Panc1 (cell line): ENCODE data around the gene DCAF11. TPM values are rescaled to one million over a fixed set of nuclear protein-coding genes. Genes with fewer than 3 reads are reported as not detected.

Experiments used
- ATAC-seq: fragments of 200-7000 bp; cut with Tn5 transposase; 2 replicates; pipeline ENCODE4 v1.9.1; 2020; ENCODE audit warnings: mild to moderate bottlenecking, moderate library complexity
- BruUV-seq: library from RNA; stranded (reverse); fragments of 400-500 nt; replicated peaks from 2 replicates; lab custom pipeline; 2021; lab: Mats Ljungman, UMichigan
- CTCF ChIA-PET: fragments of 300-600 bp; sonication (Branson Sonifier 250); formaldehyde crosslinking; loops from one replicate; lab custom pipeline; 2022; ENCODE audit warnings: antibody characterized with exemption; lab: Charles Lee
- POLR2A ChIA-PET: fragments of 300-600 bp; sonication (Branson Sonifier 250); formaldehyde crosslinking; loops from one replicate; lab custom pipeline; 2022; ENCODE audit warnings: antibody characterized with exemption; lab: Charles Lee
- DNase-seq: peaks from one replicate; pipeline ENCODE4 v3.0.0-alpha.2; 2010; ENCODE audit warnings: low read depth, low spot score
- H3K27ac ChIP-seq: 2 replicates; pipeline ENCODE4 v1.5.1; 2011; ENCODE audit warnings: mild to moderate bottlenecking, low read length, inconsistent platforms
- H3K27me3 ChIP-seq: fragments of 200-500 bp; sonication (Bioruptor generic); 2 replicates; pipeline ENCODE4 v1.6.0; 2014; ENCODE audit warnings: low read length, inconsistent platforms; ENCODE audit not compliant: control insufficient read depth, insufficient read depth
- H3K36me3 ChIP-seq: fragments of 200-500 bp; sonication (Bioruptor generic); 2 replicates; pipeline ENCODE4 v1.5.1; 2014; ENCODE audit warnings: inconsistent platforms, mild to moderate bottlenecking, low read length, moderate library complexity; ENCODE audit not compliant: control insufficient read depth, insufficient read depth
- H3K4me1 ChIP-seq: 2 replicates; pipeline ENCODE4 v1.5.1; 2011; ENCODE audit warnings: inconsistent platforms, mild to moderate bottlenecking, low read length, moderate library complexity; ENCODE audit not compliant: control insufficient read depth, insufficient read depth
- H3K4me3 ChIP-seq, 2 experiments: 2 replicates each; pipeline ENCODE4 v1.5.1; 2011 to 2012; ENCODE audit warnings: low read depth in 2 of 2, low read length in 2 of 2, mild to moderate bottlenecking in 2 of 2, inconsistent platforms in 1 of 2, moderate library complexity in 1 of 2
- H3K9me3 ChIP-seq: fragments of 200-500 bp; sonication (Bioruptor generic); 2 replicates; pipeline ENCODE4 v1.5.1; 2014; ENCODE audit warnings: low read depth, mild to moderate bottlenecking, inconsistent platforms, low read length, moderate library complexity; ENCODE audit not compliant: control insufficient read depth, insufficient read depth
- POLR2AphosphoS5 ChIP-seq: IDR thresholded peaks from 2 replicates; pipeline ENCODE4 v1.6.1; 2012; ENCODE audit warnings: mild to moderate bottlenecking, low read depth, low read length, moderate library complexity
- REST ChIP-seq, 2 experiments: IDR thresholded peaks; 2 replicates each; pipeline ENCODE4 v1.6.1; 2011 to 2012; ENCODE audit warnings: low read depth in 2 of 2, control low read depth in 1 of 2, low read length in 1 of 2, mild to moderate bottlenecking in 1 of 2, moderate library complexity in 1 of 2; ENCODE audit not compliant: insufficient read depth in 1 of 2
- SIN3A ChIP-seq: IDR thresholded peaks from 2 replicates; pipeline ENCODE4 v1.6.1; 2012; ENCODE audit warnings: low read depth, mild to moderate bottlenecking, low read length, moderate library complexity, borderline replicate concordance; ENCODE audit not compliant: insufficient read depth
- in situ Hi-C: cut with HindIII; loops from 2 replicates; pipeline ENCODE4 v1.10.0; 2016; ENCODE audit warnings: low sequenced_read_pairs, low pct_unique_long_range_greater_than_20kb
- intact Hi-C: fragments of 100-400 bp; cut with micrococcal nuclease; formaldehyde crosslinking; loops from one replicate; pipeline ENCODE4 v1.10.0; 2022; ENCODE audit not compliant: unreplicated experiment
- total RNA-seq: library from RNA; stranded (reverse); gene quantifications from one replicate; pipeline ENCODE4 v1.2.1, GENCODE V29; 2021; ENCODE audit not compliant: unreplicated experiment

The DCAF11 gene
- total RNA-seq, 1 experiment from 2014 or later: 37.4 TPM

GRCh38 chr14:24151404-24152080, 37.0 kb downstream of the DCAF11 start:
- Histone ChIP-seq H3K4me1 (no peaks in the 10 kb centered on the region), H3K36me3 (peaks cover 6% of the 10 kb centered on the region), H3K27me3 (no peaks in the 10 kb centered on the region), H3K4me3 (no peak overlapping the region), H3K9me3 (no peaks in the 10 kb centered on the region), H3K27ac (no peak overlapping the region)
- no TSS peak for BruUV-seq
- ATAC-seq (no peak), DNase-seq (no peak)
- no peak for TF ChIP-seq REST (IDR thresholded peaks at IDR 0.05; ENCODE audit: insufficient read depth in 1 of 2, low read depth in 2 of 2, low read length in 1 of 2)
- in situ Hi-C loops (no loop called here), intact Hi-C loops (no loop called here)
- CTCF ChIA-PET: interaction anchor here (0.6 kb wide), 1 partner anchor 95 kb away, joined by 4 read pairs; no protein-coding TSS in a partner anchor
- POLR2A ChIA-PET: interaction anchor here (0.5 to 0.6 kb wide), 2 partner anchors 15 to 18 kb away, joined by 3 read pairs; partner anchors contain the start of gene PSME1

GRCh38 chr14:24155100-24155499, 40.5 kb downstream of the DCAF11 start:
- no TSS peak for BruUV-seq
- ATAC-seq: no peak
- intact Hi-C loops (no loop called here), in situ Hi-C loops (no loop called here)
- CTCF ChIA-PET: no interaction called here
- H3K27me3 ChIP-seq: no peaks in the 10 kb centered on the region
- DNase-seq: no peak
- no peaks in the 10 kb centered on the region for H3K9me3 ChIP-seq
- no peak overlapping the region for H3K4me3 ChIP-seq
- no peak overlapping the region for H3K27ac ChIP-seq
- no peaks in the 10 kb centered on the region for H3K4me1 ChIP-seq
- POLR2A ChIA-PET: no interaction called here
- no peak for TF ChIP-seq REST (IDR thresholded peaks at IDR 0.05; ENCODE audit: insufficient read depth in 1 of 2, low read depth in 2 of 2, low read length in 1 of 2)
- TF ChIP-seq SIN3A: no peak
- H3K36me3 ChIP-seq: peaks cover 3% of the 10 kb centered on the region

DNA sequence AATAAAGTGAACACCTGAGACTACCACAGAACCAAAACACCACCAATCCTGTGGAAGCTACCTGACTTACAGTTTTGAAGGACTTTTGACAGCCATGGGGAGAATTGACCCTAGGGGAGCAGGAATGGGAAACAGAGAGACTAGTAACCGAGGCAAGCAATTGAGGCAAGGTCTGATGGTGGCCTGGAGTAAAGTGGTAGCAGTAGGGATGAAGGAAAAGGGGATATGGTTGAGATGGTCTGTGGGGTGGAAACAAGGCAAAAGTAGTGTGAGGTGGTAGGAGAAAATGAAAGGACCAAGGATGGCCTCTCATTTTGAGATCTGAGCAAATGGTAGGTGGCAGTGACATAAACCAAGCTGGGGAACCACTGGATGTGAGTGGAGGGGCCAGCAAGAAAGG, 42.3 kb downstream of the DCAF11 start:
- H3K9me3 ChIP-seq: no peaks in the 10 kb centered on the region
- CTCF ChIA-PET: no interaction called here
- no TSS peak for BruUV-seq
- in situ Hi-C loops: no loop called here
- no peak overlapping the region for H3K27ac ChIP-seq
- DNase-seq: no peak
- no peaks in the 10 kb centered on the region for H3K27me3 ChIP-seq
- TF ChIP-seq SIN3A (no peak), POLR2AphosphoS5 (no peak)
- H3K36me3 ChIP-seq: peaks cover 3% of the 10 kb centered on the region
- peaks cover 4% of the 10 kb centered on the region for H3K4me1 ChIP-seq
- intact Hi-C loops: no loop called here
- POLR2A ChIA-PET: no interaction called here
- no peak overlapping the region for H3K4me3 ChIP-seq
- ATAC-seq: no peak
